Measurements from ENCODE around the gene ERC2. TPM values are rescaled to one million over a fixed set of nuclear protein-coding genes. Genes with fewer than 3 reads are reported as not detected.

The ERC2 gene
- total RNA-seq, 2 donors from 2014 or later = 16.1 to 22.8 TPM

DNA sequence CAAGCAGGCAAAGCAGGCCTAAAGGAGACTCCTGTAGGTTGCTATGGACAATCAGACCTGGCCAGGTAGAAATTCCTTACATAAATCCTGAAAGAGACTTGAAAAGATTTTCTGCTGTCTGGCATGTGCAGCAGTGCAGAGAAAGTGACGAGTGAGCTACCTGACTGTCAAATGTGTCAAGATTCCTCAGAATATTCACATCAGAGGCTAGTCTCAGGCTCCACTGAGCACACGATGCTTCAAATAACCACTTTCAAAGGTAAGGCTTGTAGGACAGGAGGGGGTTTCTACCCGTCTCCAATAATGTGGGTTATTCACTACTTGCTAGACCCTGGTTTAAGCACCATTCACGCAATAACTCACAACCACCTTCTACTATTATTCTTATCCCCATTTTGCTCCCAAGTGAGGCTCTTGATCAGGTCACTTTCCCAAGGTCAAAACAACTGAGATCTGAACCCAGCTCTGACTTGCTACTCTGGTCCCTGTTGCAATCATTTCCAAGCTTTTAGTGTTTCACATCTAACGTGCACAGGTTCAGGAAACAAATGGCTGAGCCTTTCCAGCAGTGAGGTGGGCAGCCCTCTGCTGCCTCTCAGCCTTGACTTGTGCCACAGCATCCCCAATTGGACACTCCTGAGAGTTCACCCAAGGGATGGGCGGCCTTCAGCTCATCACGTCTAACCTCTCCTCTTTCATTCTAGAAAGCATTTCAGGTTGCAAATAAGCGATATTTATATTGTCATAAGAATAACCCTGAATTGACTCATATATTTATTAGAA, 651.3 kb downstream of the ERC2 start:
- H3K4me1 Mint-ChIP-seq = no peaks in the 10 kb centered on the region
- H3K36me3 ChIP-seq (ENCODE audit: control insufficient read depth, insufficient read depth, low read length) = no peaks in the 10 kb centered on the region

DNA sequence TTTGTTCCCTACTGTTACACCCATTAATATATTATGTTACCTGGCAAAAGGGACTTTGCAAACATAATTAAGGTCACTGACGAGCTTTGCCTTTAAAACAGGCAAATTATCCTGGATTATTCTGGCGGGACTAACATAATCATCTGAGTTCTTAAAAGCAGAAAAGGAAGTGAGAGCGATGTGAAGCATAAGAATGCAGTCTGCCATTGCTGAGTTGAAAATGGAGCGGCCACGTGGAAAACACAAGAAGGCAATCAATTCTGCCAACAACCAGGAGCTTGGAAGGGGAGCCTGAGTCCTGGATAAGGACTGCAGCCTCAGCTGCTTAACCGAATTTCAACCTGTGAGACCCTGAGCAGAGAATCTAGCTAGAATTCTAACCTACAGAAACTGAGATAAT, 653.0 kb downstream of the ERC2 start:
- H3K9me3 Mint-ChIP-seq = no peaks in the 10 kb centered on the region
- no peak overlapping the region for H3K4me3 Mint-ChIP-seq

More for the DNA sequence above, 651.3 kb downstream of the ERC2 start:
- Histone ChIP-seq H3K27me3 (ENCODE audit: control insufficient read depth, insufficient read depth, low read length, poor library complexity, severe bottlenecking) (no peaks in the 10 kb centered on the region), H3K27ac (ENCODE audit: low read depth, low read length) (no peak overlapping the region), H3K9ac (ENCODE audit: extremely low read depth, low read length, poor library complexity, severe bottlenecking) (no peak overlapping the region), H3K4me3 (ENCODE audit: low read length) (no peak overlapping the region), H3K4me1 (ENCODE audit: control insufficient read depth, insufficient read depth, low read length) (no peaks in the 10 kb centered on the region), H3K9me3 (ENCODE audit: control insufficient read depth, low read length) (no peaks in the 10 kb centered on the region)
- peak; percentile 45 for TF ChIP-seq CTCF (conservative IDR thresholded peaks at IDR 0.05)
- no peak for DNase-seq
- Mint-ChIP-seq H3K36me3 (ENCODE audit: low read depth) (no peaks in the 10 kb centered on the region), H3K4me3 (no peak overlapping the region), H3K9me3 (no peaks in the 10 kb centered on the region), H3K27me3 (ENCODE audit: insufficient read depth) (no peaks in the 10 kb centered on the region), H3K27ac (no peak overlapping the region)
- 87 to 90% methylated on average over 8 of the region's 8 CpGs for WGBS, 2 experiments (ENCODE audit: insufficient coverage in 1 of 2, insufficient read length in 1 of 2)

GRCh38 chr3:55813268-55814097, 654.8 kb downstream of the ERC2 start:
- Histone ChIP-seq H3K4me1 (ENCODE audit: control insufficient read depth, insufficient read depth, low read length) (no peaks in the 10 kb centered on the region), H3K27ac (ENCODE audit: low read depth, low read length) (no peak overlapping the region), H3K4me3 (ENCODE audit: low read length) (no peak overlapping the region), H3K36me3 (ENCODE audit: control insufficient read depth, insufficient read depth, low read length) (no peaks in the 10 kb centered on the region), H3K9me3 (ENCODE audit: control insufficient read depth, low read length) (no peaks in the 10 kb centered on the region), H3K9ac (ENCODE audit: extremely low read depth, low read length, poor library complexity, severe bottlenecking) (no peak overlapping the region), H3K27me3 (ENCODE audit: control insufficient read depth, insufficient read depth, low read length, poor library complexity, severe bottlenecking) (no peaks in the 10 kb centered on the region)
- Mint-ChIP-seq H3K27ac (no peak overlapping the region), H3K27me3 (ENCODE audit: insufficient read depth) (no peaks in the 10 kb centered on the region), H3K36me3 (ENCODE audit: low read depth) (no peaks in the 10 kb centered on the region), H3K4me1 (no peaks in the 10 kb centered on the region), H3K9me3 (no peaks in the 10 kb centered on the region), H3K4me3 (no peak overlapping the region)
- TF ChIP-seq CTCF (conservative IDR thresholded peaks at IDR 0.05) = no peak
- WGBS, 2 experiments (ENCODE audit: insufficient coverage in 1 of 2, insufficient read length in 1 of 2) = 88 to 100% methylated on average over 2 to 3 of the region's 3 CpGs
- DNase-seq = no peak

More for the DNA sequence above, 653.0 kb downstream of the ERC2 start:
- no peak overlapping the region for H3K27ac ChIP-seq (ENCODE audit: low read depth, low read length)
- DNase-seq = no peak
- no peak overlapping the region for H3K9ac ChIP-seq (ENCODE audit: extremely low read depth, low read length, poor library complexity, severe bottlenecking)
- H3K4me1 ChIP-seq (ENCODE audit: control insufficient read depth, insufficient read depth, low read length) = no peaks in the 10 kb centered on the region
- H3K27me3 Mint-ChIP-seq (ENCODE audit: insufficient read depth) = no peaks in the 10 kb centered on the region
- no peak for TF ChIP-seq CTCF (conservative IDR thresholded peaks at IDR 0.05)
- no peaks in the 10 kb centered on the region for H3K27me3 ChIP-seq (ENCODE audit: control insufficient read depth, insufficient read depth, low read length, poor library complexity, severe bottlenecking)
- WGBS, 2 experiments (ENCODE audit: insufficient coverage in 1 of 2, insufficient read length in 1 of 2) = 92 to 98% methylated on average over 5 to 6 of the region's 6 CpGs
- no peaks in the 10 kb centered on the region for H3K36me3 ChIP-seq (ENCODE audit: control insufficient read depth, insufficient read depth, low read length)
- no peaks in the 10 kb centered on the region for H3K9me3 ChIP-seq (ENCODE audit: control insufficient read depth, low read length)
- H3K4me1 Mint-ChIP-seq = no peaks in the 10 kb centered on the region
- H3K4me3 ChIP-seq (ENCODE audit: low read length) = no peak overlapping the region
- H3K27ac Mint-ChIP-seq = no peak overlapping the region
- H3K36me3 Mint-ChIP-seq (ENCODE audit: low read depth) = no peaks in the 10 kb centered on the region
